Measurements from ENCODE around the gene MOCS2. TPM values are rescaled to one million over a fixed set of nuclear protein-coding genes. Genes with fewer than 3 reads are reported as not detected.
"Not testable (repeated sequence)": the region's sequence is repeated elsewhere in the genome, so short reads cannot be mapped to it uniquely, and the experiment has no call there.

Gene MOCS2
- total RNA-seq, 4 donors from 2014 or later: 68.1 to 122 (median 85.2) TPM

DNA sequence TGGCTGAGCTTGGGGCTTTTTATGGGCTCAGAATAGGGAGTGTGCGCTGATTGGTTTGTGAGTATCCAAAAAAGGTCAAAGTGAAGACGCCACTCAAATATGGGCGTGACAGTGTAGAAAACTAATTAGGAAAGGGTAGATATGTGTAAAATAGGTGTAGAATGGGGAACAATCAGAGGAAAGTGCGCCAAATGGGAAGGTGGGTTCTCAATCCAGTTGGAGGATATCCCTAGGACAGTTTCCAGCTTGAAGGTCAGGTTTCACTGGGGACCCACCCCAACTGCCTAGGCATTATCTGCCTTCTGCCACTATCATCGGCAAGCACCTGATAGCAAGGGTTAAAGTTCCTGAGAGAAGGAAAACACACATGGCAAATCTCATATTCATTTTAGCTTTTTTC is 9.3 kb upstream of the MOCS2 start:
- H3K27me3 ChIP-seq: no peaks in the 10 kb centered on the region
- H3K4me3 ChIP-seq: no peak overlapping the region
- DNase-seq (ENCODE audit: extremely low spot score): no peak
- H3K36me3 ChIP-seq: no peaks in the 10 kb centered on the region
- WGBS: 98% methylated on average over 5 of the region's 5 CpGs
- intact Hi-C loops (cut with DNase I): no loop called here
- H3K27ac ChIP-seq (replicated peaks in 1 of 4): no peak overlapping the region
- H3K4me1 ChIP-seq: no peaks in the 10 kb centered on the region
- no peaks in the 10 kb centered on the region for H3K9me3 ChIP-seq
- no peak for TF ChIP-seq EP300 (IDR thresholded peaks at IDR 0.05)
- TF ChIP-seq, protein P1, sequence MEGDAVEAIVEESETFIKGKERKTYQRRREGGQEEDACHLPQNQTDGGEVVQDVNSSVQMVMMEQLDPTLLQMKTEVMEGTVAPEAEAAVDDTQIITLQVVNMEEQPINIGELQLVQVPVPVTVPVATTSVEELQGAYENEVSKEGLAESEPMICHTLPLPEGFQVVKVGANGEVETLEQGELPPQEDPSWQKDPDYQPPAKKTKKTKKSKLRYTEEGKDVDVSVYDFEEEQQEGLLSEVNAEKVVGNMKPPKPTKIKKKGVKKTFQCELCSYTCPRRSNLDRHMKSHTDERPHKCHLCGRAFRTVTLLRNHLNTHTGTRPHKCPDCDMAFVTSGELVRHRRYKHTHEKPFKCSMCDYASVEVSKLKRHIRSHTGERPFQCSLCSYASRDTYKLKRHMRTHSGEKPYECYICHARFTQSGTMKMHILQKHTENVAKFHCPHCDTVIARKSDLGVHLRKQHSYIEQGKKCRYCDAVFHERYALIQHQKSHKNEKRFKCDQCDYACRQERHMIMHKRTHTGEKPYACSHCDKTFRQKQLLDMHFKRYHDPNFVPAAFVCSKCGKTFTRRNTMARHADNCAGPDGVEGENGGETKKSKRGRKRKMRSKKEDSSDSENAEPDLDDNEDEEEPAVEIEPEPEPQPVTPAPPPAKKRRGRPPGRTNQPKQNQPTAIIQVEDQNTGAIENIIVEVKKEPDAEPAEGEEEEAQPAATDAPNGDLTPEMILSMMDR (IDR thresholded peaks at IDR 0.05): no peak
- no peak for TF ChIP-seq POLR2AphosphoS5 (IDR thresholded peaks at IDR 0.05)
- no peak for TF ChIP-seq POLR2A (IDR thresholded peaks at IDR 0.05; ENCODE audit: low read depth)

DNA sequence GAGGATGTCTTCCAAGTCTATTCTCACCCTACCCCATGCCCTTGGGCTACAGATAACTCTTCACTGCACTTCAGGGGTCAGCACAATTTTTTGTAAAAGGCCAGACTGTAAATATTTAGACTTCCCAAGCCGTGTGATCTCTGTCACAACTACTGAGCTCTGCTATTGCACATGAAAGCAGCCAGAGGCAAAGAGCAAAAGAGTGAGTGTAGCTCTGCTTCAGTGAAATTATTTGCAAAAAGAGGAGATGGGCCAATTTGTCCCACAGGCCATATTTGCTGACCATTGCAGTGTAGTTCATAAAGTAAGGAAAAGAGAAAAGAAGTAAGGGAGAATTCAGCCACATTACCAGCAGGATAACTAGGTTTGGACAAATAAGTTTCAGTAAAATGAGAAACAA is 7.0 kb upstream of the MOCS2 start:
- WGBS: 50% methylated on average over 1 of the region's 1 CpG
- Histone ChIP-seq H3K27ac (replicated peaks in 1 of 4) (no peak overlapping the region), H3K4me3 (no peak overlapping the region), H3K27me3 (no peaks in the 10 kb centered on the region), H3K4me1 (no peaks in the 10 kb centered on the region), H3K9me3 (no peaks in the 10 kb centered on the region), H3K36me3 (no peaks in the 10 kb centered on the region)
- intact Hi-C loops (cut with DNase I): no loop called here
- DNase-seq (ENCODE audit: extremely low spot score): no peak
- no peak for TF ChIP-seq EP300 (IDR thresholded peaks at IDR 0.05)
- TF ChIP-seq, protein P1 (IDR thresholded peaks at IDR 0.05): no peak
- no peak for TF ChIP-seq POLR2A (IDR thresholded peaks at IDR 0.05; ENCODE audit: low read depth)
- TF ChIP-seq POLR2AphosphoS5 (IDR thresholded peaks at IDR 0.05): no peak

DNA sequence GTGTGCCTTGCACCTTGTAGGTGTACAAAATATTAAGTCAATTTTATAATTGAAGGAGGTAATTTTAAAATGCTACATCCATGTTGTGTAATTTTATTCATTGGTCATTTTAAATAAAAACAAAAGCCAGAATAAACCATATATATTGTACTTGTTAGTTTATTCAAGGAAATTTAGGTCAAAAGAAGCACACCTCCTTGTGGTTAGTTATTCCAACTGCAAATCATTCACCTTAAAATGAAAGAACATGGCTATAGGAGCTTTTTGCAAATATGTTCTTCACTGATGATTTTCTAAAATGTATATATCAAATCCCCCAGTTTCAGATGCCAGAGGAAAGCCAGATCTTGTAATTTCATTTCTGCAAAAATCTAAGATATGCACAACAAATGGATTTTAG is 5.4 kb upstream of the MOCS2 start:
- Histone ChIP-seq H3K36me3 (no peaks in the 10 kb centered on the region), H3K4me3 (no peak overlapping the region), H3K4me1 (peaks cover 7 to 10% (median 9%) of the 10 kb centered on the region in 4 donors), H3K27ac (replicated peaks in 1 of 4) (no peak overlapping the region), H3K9me3 (no peaks in the 10 kb centered on the region), H3K27me3 (no peaks in the 10 kb centered on the region)
- DNase-seq (ENCODE audit: extremely low spot score): no peak
- intact Hi-C loops (cut with DNase I): no loop called here
- no peak for TF ChIP-seq EP300 (IDR thresholded peaks at IDR 0.05)
- TF ChIP-seq, protein P1 (IDR thresholded peaks at IDR 0.05): peak in 1 of 3 experiments; percentile 17

DNA sequence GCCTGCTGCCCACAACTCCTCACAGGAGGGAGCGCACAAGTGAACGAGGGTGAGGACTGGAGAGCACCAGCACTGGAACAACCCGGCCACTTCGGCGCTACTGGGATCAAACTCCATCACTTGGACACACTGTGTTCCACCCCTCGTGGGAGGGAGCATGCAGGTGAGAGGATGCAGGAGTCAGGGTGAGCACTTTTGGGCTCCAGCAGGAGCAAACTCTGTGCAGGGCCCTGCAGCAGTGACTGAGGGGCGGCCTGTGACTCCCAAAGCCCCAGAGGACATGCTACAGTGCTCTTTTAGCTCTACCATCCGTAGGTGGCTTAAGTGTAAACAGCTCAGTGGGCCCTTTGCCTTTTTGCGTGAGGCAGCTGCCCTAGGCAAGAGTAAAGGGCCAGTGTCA is 4.4 kb upstream of the MOCS2 start:
- Histone ChIP-seq H3K4me3 (no peak overlapping the region), H3K27ac (replicated peaks in 1 of 4) (no peak overlapping the region), H3K4me1 (peaks cover 7 to 14% (median 10%) of the 10 kb centered on the region in 4 donors), H3K9me3 (no peaks in the 10 kb centered on the region), H3K27me3 (no peaks in the 10 kb centered on the region), H3K36me3 (no peaks in the 10 kb centered on the region)
- TF ChIP-seq POLR2A (IDR thresholded peaks at IDR 0.05; ENCODE audit: low read depth): no peak
- no peak for DNase-seq (ENCODE audit: extremely low spot score)
- WGBS: 90% methylated on average over 9 of the region's 9 CpGs
- intact Hi-C loops (cut with DNase I): no loop called here

DNA sequence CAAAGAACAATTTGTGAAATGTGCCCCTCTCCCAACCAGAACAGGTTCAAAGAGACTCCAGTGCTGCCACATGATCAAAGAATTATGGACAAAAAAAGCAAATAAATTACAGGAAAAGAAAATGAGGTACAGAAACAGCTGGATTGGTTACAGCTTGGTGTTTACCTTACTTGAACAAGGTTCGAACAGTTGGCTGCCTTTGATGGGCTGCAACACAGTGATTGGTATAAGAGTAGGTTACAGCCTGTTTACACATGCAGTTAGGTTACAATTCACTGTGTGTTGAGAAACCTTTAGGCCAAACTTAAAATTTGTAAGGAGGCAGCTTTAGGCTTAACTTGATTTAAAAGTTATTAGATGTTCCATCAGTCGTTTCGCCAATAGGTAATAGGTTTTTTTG is 3.4 kb upstream of the MOCS2 start:
- no peaks in the 10 kb centered on the region for H3K36me3 ChIP-seq
- H3K27ac ChIP-seq (replicated peaks in 1 of 4): no peak overlapping the region
- DNase-seq (ENCODE audit: extremely low spot score): no peak
- H3K4me3 ChIP-seq: no peak overlapping the region
- H3K4me1 ChIP-seq: peaks cover 17 to 24% (median 20%) of the 10 kb centered on the region in 4 donors
- H3K9me3 ChIP-seq: no peaks in the 10 kb centered on the region
- no peaks in the 10 kb centered on the region for H3K27me3 ChIP-seq
- WGBS: 89% methylated on average over 3 of the region's 3 CpGs
- no peak for TF ChIP-seq EP300 (IDR thresholded peaks at IDR 0.05)
- TF ChIP-seq POLR2A (IDR thresholded peaks at IDR 0.05; ENCODE audit: low read depth): no peak
- TF ChIP-seq, protein P1 (IDR thresholded peaks at IDR 0.05): no peak
- no peak for TF ChIP-seq POLR2AphosphoS5 (IDR thresholded peaks at IDR 0.05)
- intact Hi-C loops (cut with DNase I): no loop called here

- DNase-seq (ENCODE audit: extremely low spot score); H3K4me3 ChIP-seq; intact Hi-C loops (cut with DNase I); H3K27me3 ChIP-seq; H3K9me3 ChIP-seq; H3K27ac ChIP-seq (replicated peaks in 1 of 4); H3K36me3 ChIP-seq: not testable (repeated sequence)
- WGBS: 90% methylated on average over 6 of the region's 6 CpGs
- peaks cover 23 to 30% (median 26%) of the 10 kb centered on the region in 4 donors for H3K4me1 ChIP-seq
Observed at GRCh38 chr5:53112307-53112706, 2.8 kb upstream of the MOCS2 start.
